ENCODE results near the gene SFTPA1.

GRCh38 chr10:79563426-79563825, 47.3 kb upstream of the SFTPA1 start:
- TF ChIP-seq CTCF (IDR thresholded peaks at IDR 0.05) (no peak), POLR2A (IDR thresholded peaks at IDR 0.05) (no peak)

Measured in stomach (tissue), 4 donors.